DND-41 (cell line): ENCODE results near the gene COPA.

Experiments used
- EZH2 ChIP-seq: IDR thresholded peaks from 3 replicates; pipeline ENCODE4 v1.6.1; 2012; ENCODE audit warnings: borderline replicate concordance, low read depth, mild to moderate bottlenecking, moderate library complexity, low read length, inconsistent platforms; ENCODE audit not compliant: severe bottlenecking
- TF ChIP-seq, protein P1 (sequence below): IDR thresholded peaks from 2 replicates; pipeline ENCODE4 v1.5.1; 2012; ENCODE audit warnings: borderline replicate concordance, low read length, moderate library complexity, mild to moderate bottlenecking; ENCODE audit not compliant: poor library complexity, severe bottlenecking; ENCODE audit errors: extremely low read depth

DNA sequence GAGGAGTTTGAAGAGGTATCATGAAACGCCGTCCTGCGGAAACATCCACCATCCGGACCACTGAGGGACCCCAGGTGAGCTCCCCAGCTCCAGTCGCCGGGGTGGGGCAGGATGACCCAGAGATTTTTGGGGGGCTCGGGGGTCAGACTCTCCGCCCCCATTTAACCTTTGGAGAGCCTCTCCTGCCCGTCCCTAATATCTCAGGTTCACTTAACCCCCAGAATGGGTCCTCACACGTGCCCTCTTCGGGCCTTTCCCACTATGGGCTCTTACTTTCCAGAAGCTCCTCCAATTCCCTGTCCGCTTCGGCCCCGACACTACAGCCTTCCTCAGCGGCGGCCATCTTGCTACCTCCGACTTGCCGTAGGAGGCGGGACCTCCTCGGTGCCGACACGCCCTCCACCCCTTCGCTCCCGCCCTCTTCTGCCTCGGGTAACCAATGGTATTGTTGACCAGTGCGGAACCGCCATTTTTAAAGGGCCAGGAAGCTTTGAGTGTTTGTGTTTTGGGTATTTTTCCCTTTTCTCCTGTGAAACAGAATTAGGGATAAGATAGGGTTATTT, 58.2 kb downstream of the COPA start, which contains the start of gene PEX19:
- TF ChIP-seq, protein P1, sequence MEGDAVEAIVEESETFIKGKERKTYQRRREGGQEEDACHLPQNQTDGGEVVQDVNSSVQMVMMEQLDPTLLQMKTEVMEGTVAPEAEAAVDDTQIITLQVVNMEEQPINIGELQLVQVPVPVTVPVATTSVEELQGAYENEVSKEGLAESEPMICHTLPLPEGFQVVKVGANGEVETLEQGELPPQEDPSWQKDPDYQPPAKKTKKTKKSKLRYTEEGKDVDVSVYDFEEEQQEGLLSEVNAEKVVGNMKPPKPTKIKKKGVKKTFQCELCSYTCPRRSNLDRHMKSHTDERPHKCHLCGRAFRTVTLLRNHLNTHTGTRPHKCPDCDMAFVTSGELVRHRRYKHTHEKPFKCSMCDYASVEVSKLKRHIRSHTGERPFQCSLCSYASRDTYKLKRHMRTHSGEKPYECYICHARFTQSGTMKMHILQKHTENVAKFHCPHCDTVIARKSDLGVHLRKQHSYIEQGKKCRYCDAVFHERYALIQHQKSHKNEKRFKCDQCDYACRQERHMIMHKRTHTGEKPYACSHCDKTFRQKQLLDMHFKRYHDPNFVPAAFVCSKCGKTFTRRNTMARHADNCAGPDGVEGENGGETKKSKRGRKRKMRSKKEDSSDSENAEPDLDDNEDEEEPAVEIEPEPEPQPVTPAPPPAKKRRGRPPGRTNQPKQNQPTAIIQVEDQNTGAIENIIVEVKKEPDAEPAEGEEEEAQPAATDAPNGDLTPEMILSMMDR = no peak
- no peak for TF ChIP-seq EZH2
